Naive thymus-derived CD8-positive, alpha-beta T cell (primary cell): ENCODE data around the gene PCMT1. TPM values are rescaled to one million over a fixed set of nuclear protein-coding genes. Genes with fewer than 3 reads are reported as not detected.

Source experiments
- ATAC-seq, 2 donors: fragments of 150-1000 bp; cut with Tn5 transposase in 1 of 2; sonication (Bioruptor Pico), chemical (Tn5 transposase) in 1 of 2; 1 replicate in 1 of 2; 2 replicates in 1 of 2; pipeline ENCODE4 v1.10.0; 2021; ENCODE audit warnings: mild to moderate bottlenecking in 2 of 2, moderate library complexity in 2 of 2
- POLR2A ChIA-PET: fragments of 350-600 bp; sonication (Branson Sonifier 250); formaldehyde crosslinking; loops from one replicate; lab custom pipeline; 2021; ENCODE audit warnings: antibody characterized with exemption; lab: Charles Lee
- DNase-seq, 10 donors: peaks; one replicate each; pipeline versions ENCODE4 v3.0.0 to v3.0.0-alpha.2; 2020 to 2022
- H3K27ac Mint-ChIP-seq, 10 donors: one replicate each; pipeline ENCODE4 v1.8.0; 2020 to 2022; ENCODE audit warnings: mild to moderate bottlenecking in 10 of 10, mixed read lengths in 10 of 10, moderate library complexity in 4 of 10, inconsistent platforms in 1 of 10
- H3K27me3 Mint-ChIP-seq, 5 donors: one replicate each; pipeline ENCODE4 v1.8.0; 2021 to 2022; ENCODE audit warnings: mixed read lengths in 5 of 5
- H3K36me3 Mint-ChIP-seq, 3 donors: one replicate each; pipeline ENCODE4 v1.8.0; 2020 to 2022; ENCODE audit warnings: mixed read lengths in 3 of 3, mild to moderate bottlenecking in 2 of 3, inconsistent platforms in 1 of 3
- H3K4me1 Mint-ChIP-seq, 4 donors: one replicate each; pipeline ENCODE4 v1.8.0; 2021 to 2022; ENCODE audit warnings: mixed read lengths in 4 of 4
- H3K4me3 Mint-ChIP-seq, 10 donors: one replicate each; pipeline ENCODE4 v1.8.0; 2020 to 2022; ENCODE audit warnings: mild to moderate bottlenecking in 10 of 10, mixed read lengths in 10 of 10, moderate library complexity in 6 of 10, inconsistent platforms in 1 of 10
- H3K9me3 Mint-ChIP-seq, 9 donors: one replicate each; pipeline ENCODE4 v1.8.0; 2020 to 2022; ENCODE audit warnings: mixed read lengths in 9 of 9, mild to moderate bottlenecking in 3 of 9, inconsistent platforms in 1 of 9, moderate library complexity in 1 of 9
- polyA plus RNA-seq, 3 donors: library from polyadenylated mRNA; unstranded; fragments of 300-500 nt; fragmentation: Illumina TruSeq; gene quantifications; one replicate each; pipeline ENCODE4 v1.2.3, GENCODE V29; 2021
- total RNA-seq, 8 experiments: library from RNA in 2 of 8; stranded (reverse) in 2 of 8; gene quantifications; one replicate each; pipeline ENCODE4 v1.2.3 and lab custom pipeline; 2021 to 2026

Gene PCMT1
- 10 to 100 TPM; 53.4 to 54.8 TPM for total RNA-seq
- 100 to 1,000 TPM; 141 to 148 (median 145) TPM for polyA plus RNA-seq
- 18.2 to 57.6 (median 49.8) reads per million in 6 experiments for total RNA-seq (lab: John Stamatoyannopoulos, UW)

DNA sequence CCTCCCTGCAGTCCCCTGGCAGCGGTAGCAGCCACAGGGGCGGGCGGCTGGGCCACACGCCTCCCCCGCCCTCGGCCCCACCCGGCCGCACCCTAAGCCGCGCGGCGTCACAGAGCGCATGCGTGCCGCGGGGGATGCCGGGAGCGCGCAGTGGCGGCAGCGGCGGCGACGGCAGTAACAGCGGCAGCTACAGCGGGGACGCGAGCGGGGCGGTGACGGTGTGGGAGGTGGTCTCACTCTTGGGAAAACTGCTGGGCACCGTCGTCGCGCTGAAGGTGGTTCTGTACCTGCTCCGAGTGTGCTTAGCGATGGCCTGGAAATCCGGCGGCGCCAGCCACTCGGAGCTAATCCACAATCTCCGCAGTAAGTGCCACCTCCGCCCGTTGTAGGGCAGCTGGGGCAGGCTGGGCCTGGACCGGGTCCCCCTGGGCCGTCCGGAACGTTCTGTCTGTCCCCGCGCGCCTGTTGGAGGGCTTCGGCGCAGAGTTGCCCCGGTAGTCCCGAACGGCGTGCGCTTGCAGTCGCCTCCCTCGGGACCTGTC lies at the start of gene PCMT1:
TSS of gene PCMT1 (plus strand) at position 148 of the 542 bp plus-strand sequence. CDS start at position 309, 161 bp downstream.
- ATAC-seq (peak; percentile 81 to 82), DNase-seq (peak; percentile 85 to 94 (median 92))
- peaks cover 10 to 54% (median 41%) of the 10 kb centered on the region in 4 donors for H3K4me1 Mint-ChIP-seq
- H3K27ac Mint-ChIP-seq, result peak within 1 kb of the TSS; percentile 75 to 93 (median 85)
- no peaks in the 10 kb centered on the region for H3K27me3 Mint-ChIP-seq
- H3K36me3 Mint-ChIP-seq, result peaks cover 0 to 2% (median 0%) of the 10 kb centered on the region in 3 donors
- no peaks in the 10 kb centered on the region for H3K9me3 Mint-ChIP-seq
- POLR2A ChIA-PET, result interaction anchor here (0.6 to 7.3 kb wide), 5 partner anchors 14 to 205 kb away, joined by 3 to 66 read pairs (median 3); partner anchors contain the start of genes GINM1 and LATS1
- peak within 1 kb of the TSS; percentile 84 to 98 (median 86) for H3K4me3 Mint-ChIP-seq

- H3K4me1 Mint-ChIP-seq, result peaks cover 18 to 56% (median 47%) of the 10 kb centered on the region in 4 donors
- no peaks in the 10 kb centered on the region for H3K9me3 Mint-ChIP-seq
- no peak for DNase-seq
- H3K4me3 Mint-ChIP-seq, result peak overlapping the region in 1 of 10 donors; percentile 20
- H3K27ac Mint-ChIP-seq, result no peak overlapping the region
- no peak for ATAC-seq
- POLR2A ChIA-PET, result no interaction called here
- no peaks in the 10 kb centered on the region for H3K27me3 Mint-ChIP-seq
- H3K36me3 Mint-ChIP-seq, result peaks cover 0 to 45% (median 0%) of the 10 kb centered on the region in 3 donors
These were observed 47.8 kb upstream of the PCMT1 start for GRCh38 chr6:149701714-149702113.

DNA sequence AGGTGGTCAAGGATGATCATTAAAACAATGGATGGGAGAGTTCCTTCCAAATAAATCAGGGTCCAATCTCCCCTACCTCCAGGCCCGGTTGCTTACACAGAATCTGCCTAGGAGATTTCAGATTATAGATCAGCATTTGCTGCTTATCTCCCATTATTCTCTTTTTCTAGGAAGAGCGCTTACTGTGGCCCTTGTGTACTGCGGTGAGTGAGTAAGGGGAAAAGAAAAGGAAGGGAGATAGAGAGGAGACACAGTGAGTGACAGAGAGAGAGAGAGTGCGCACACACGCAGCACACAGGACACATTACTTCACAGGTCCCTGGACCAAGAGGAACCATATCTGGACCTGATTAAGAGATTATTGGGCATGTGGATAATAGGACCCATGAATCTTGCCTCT lies 37.8 kb upstream of the PCMT1 start:
- ATAC-seq (no peak), DNase-seq (no peak)
- H3K27me3 Mint-ChIP-seq, result no peaks in the 10 kb centered on the region
- POLR2A ChIA-PET, result no interaction called here
- H3K36me3 Mint-ChIP-seq, result peaks cover 0 to 13% (median 0%) of the 10 kb centered on the region in 3 donors
- peak overlapping the region in 2 of 10 donors; percentile 34 to 43 for H3K27ac Mint-ChIP-seq
- peaks cover 30 to 80% (median 61%) of the 10 kb centered on the region in 4 donors for H3K4me1 Mint-ChIP-seq
- H3K4me3 Mint-ChIP-seq, result peak overlapping the region in 3 of 10 donors; percentile 13 to 58 (median 28)
- H3K9me3 Mint-ChIP-seq, result no peaks in the 10 kb centered on the region

DNA sequence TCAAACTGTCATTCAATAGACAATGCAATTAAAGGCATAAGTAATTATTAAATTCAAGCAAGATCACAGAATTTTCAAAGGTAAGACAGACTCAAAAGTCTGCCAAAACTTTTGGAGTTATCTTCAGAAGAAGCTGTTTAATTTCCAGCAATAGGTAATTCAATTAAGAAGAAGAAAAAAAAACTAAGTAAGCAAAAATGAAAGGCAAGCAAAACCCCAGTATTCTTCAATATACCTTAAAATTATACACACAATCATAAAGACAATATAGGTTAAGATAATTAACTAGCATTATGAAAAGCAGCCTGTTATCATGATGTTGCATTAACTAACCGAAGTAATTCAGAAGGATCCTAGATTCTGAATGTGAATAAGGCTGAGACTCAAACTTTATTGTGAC lies 35.1 kb upstream of the PCMT1 start:
- H3K27ac Mint-ChIP-seq, result no peak overlapping the region
- POLR2A ChIA-PET, result no interaction called here
- peaks cover 26 to 71% (median 58%) of the 10 kb centered on the region in 4 donors for H3K4me1 Mint-ChIP-seq
- peaks cover 0 to 13% (median 0%) of the 10 kb centered on the region in 3 donors for H3K36me3 Mint-ChIP-seq
- no peak for DNase-seq
- no peak for ATAC-seq
- H3K4me3 Mint-ChIP-seq, result peak overlapping the region in 1 of 10 donors; percentile 39
- H3K27me3 Mint-ChIP-seq, result no peaks in the 10 kb centered on the region
- H3K9me3 Mint-ChIP-seq, result no peaks in the 10 kb centered on the region

DNA sequence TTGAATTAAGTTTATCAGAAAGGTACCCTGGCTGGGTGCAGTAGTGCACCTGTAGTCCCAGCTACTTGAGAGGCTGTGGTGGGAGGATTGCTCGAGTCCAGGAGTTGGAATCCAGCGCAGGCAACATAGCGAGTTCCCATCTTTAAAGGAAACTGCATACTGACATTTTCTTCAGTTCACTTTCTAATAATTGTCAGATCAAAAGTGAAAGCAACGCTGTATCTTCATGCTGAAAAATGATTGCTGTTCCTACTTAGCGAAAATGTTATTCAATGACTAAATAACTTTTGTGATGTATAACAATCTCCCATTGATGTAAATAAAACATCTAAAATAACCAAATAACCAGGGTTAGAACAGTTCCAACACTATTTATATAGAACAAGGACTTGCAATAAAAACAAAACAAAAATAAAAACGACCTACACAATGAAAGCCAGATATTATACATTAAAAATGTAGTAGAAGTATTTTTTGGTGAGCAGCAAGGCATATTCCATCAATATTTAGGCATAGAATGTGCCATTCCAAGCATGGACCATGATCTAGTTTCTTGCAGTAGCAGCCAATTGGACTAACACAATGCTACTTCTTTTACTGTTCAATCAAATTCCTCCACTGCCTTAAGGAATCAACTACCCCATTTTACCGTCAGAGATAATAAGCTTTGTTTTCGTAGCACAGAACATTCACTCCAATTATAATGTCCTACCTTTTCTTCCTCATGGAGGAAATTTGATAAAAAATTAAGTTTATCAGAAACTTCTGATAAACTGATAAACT lies 33.2 kb upstream of the PCMT1 start:
- no peaks in the 10 kb centered on the region for H3K27me3 Mint-ChIP-seq
- ATAC-seq, result no peak
- peaks cover 0 to 10% (median 0%) of the 10 kb centered on the region in 3 donors for H3K36me3 Mint-ChIP-seq
- peak overlapping the region; percentile 86 to 98 (median 93) for H3K4me3 Mint-ChIP-seq
- no peaks in the 10 kb centered on the region for H3K9me3 Mint-ChIP-seq
- H3K4me1 Mint-ChIP-seq, result peaks cover 14 to 56% (median 44%) of the 10 kb centered on the region in 4 donors
- POLR2A ChIA-PET, result interaction anchor here (0.6 to 3.8 kb wide), 6 partner anchors 10 to 171 kb away, joined by 3 to 66 read pairs (median 5); partner anchors contain the start of genes NUP43, PCMT1 and PPIL4
- H3K27ac Mint-ChIP-seq, result peak overlapping the region; percentile 65 to 98 (median 90)
- DNase-seq, result no peak

DNA sequence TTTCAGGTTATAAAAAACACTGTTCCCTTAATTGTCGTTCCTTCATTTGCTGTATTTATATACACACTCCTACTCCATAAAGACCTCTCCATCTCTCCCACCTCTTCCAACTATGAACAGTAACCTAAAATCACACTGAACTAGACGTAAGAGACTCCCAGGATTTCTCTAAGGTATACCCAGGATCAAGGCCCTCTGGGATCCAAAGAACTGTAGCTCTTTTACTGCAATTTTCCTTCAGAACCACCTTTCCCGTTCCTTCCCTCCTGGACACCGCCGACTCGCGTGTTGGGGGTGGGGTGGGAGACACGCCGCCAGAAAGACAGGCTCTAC lies 32.3 kb upstream of the PCMT1 start:
- peaks cover 0 to 8% (median 0%) of the 10 kb centered on the region in 3 donors for H3K36me3 Mint-ChIP-seq
- peak overlapping the region; percentile 88 to 98 (median 97) for H3K27ac Mint-ChIP-seq
- DNase-seq, result no peak
- peak overlapping the region; percentile 86 to 98 (median 93) for H3K4me3 Mint-ChIP-seq
- no peak for ATAC-seq
- no peaks in the 10 kb centered on the region for H3K9me3 Mint-ChIP-seq
- no peaks in the 10 kb centered on the region for H3K27me3 Mint-ChIP-seq
- POLR2A ChIA-PET, result interaction anchor here (0.6 to 3.8 kb wide), 13 partner anchors 11 to 651 kb away, joined by 3 to 66 read pairs (median 7); partner anchors contain the start of genes GINM1, KATNA1, NUP43 and PCMT1
- peaks cover 12 to 51% (median 37%) of the 10 kb centered on the region in 4 donors for H3K4me1 Mint-ChIP-seq

DNA sequence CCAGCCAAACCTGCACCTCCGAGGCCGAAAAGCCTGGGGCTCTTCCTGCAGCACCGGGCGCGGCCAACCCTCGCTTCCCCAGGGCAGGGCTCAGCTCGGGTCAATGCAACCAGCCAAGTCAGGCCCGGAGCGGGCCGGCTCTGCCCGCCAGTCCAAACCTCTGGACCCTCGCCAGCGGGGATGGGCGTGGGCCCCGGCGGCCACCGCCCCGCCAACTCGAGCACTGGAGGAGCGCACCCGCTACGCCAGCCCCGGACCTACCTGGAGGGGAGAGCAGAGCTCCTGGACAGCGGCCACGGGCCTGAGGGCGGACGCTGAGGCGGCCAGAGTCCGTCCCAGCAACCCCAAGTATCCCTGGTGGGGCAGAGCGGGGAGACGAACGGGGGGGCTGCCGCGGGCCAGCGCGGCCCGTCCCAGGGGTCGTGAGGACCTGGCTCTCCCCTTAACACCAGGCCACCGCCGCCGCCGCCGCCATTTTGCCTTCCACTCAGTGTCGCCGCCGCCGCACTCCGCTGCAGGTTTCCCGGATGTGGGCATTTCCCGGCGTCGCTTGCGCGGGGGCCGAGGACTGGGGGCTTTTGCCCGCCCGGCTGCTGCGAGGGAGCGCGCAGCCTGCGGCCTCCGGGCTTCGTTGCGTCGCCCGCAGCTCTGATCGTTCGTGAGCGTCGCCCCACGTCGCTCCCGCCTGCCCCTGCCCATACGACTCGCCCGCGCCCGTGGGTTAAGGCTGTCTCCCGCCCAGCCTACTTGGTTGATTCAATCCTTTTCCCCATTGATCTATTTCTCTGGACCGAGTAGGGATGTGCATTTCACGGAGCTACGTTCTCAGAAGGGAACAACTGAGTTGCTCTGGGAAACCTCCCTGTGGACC lies 31.7 kb upstream of the PCMT1 start, which contains the start of gene LATS1:
TSS of gene LATS1 (minus strand) at position 514 of the 871 bp plus-strand sequence. CDS start 15,975 bp downstream, outside the sequence.
- peaks cover 0 to 8% (median 0%) of the 10 kb centered on the region in 3 donors for H3K36me3 Mint-ChIP-seq
- POLR2A ChIA-PET, result interaction anchor here (0.5 to 3.8 kb wide), 14 partner anchors 11 to 651 kb away, joined by 3 to 66 read pairs (median 6); partner anchors contain the start of genes GINM1, KATNA1, NUP43 and PCMT1
- no peaks in the 10 kb centered on the region for H3K27me3 Mint-ChIP-seq
- ATAC-seq, result peak; percentile 94
- peak within 1 kb of the TSS; percentile 95 to 98 (median 97) for H3K27ac Mint-ChIP-seq
- DNase-seq, result peak; percentile 83 to 94 (median 91)
- no peaks in the 10 kb centered on the region for H3K9me3 Mint-ChIP-seq
- peaks cover 12 to 51% (median 36%) of the 10 kb centered on the region in 4 donors for H3K4me1 Mint-ChIP-seq
- peak within 1 kb of the TSS; percentile 86 to 98 (median 93) for H3K4me3 Mint-ChIP-seq

DNA sequence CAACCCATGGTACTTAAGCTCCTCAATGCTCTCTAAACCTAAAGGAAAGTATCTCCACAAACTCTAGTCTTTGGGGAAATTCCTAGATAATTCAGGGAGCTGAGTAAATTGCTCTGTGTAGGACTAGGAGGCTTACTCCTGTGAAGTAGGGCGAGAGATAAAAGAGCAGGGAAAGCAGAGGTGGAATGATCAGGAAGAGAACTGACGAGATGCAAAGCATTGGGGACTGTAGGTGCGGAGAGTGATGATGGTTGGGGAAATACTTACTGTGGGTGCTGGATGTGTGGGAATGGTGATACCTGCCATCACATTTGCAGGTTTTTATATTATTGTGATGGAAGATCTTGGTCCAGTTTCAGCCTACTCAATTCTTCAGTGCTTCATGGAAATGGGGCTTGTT lies 30.0 kb upstream of the PCMT1 start:
- no peaks in the 10 kb centered on the region for H3K27me3 Mint-ChIP-seq
- H3K4me3 Mint-ChIP-seq, result peak overlapping the region in 7 of 10 donors; percentile 2 to 74 (median 34)
- POLR2A ChIA-PET, result interaction anchor here (3.2 to 3.8 kb wide), 2 partner anchors 28 to 174 kb away, joined by 26 to 66 read pairs; partner anchors contain the start of genes NUP43, PCMT1 and PPIL4
- ATAC-seq (no peak), DNase-seq (no peak)
- peaks cover 0 to 11% (median 4%) of the 10 kb centered on the region in 3 donors for H3K36me3 Mint-ChIP-seq
- H3K27ac Mint-ChIP-seq, result peak overlapping the region in 7 of 10 donors; percentile 24 to 83 (median 46)
- H3K9me3 Mint-ChIP-seq, result no peaks in the 10 kb centered on the region
- peaks cover 11 to 42% (median 33%) of the 10 kb centered on the region in 4 donors for H3K4me1 Mint-ChIP-seq

GRCh38 chr6:149723262-149723661 lies 26.3 kb upstream of the PCMT1 start:
- H3K27me3 Mint-ChIP-seq, result no peaks in the 10 kb centered on the region
- POLR2A ChIA-PET, result interaction anchor here (0.6 to 0.7 kb wide), 2 partner anchors 45 to 201 kb away, joined by 3 to 6 read pairs; no protein-coding TSS in a partner anchor

DNA sequence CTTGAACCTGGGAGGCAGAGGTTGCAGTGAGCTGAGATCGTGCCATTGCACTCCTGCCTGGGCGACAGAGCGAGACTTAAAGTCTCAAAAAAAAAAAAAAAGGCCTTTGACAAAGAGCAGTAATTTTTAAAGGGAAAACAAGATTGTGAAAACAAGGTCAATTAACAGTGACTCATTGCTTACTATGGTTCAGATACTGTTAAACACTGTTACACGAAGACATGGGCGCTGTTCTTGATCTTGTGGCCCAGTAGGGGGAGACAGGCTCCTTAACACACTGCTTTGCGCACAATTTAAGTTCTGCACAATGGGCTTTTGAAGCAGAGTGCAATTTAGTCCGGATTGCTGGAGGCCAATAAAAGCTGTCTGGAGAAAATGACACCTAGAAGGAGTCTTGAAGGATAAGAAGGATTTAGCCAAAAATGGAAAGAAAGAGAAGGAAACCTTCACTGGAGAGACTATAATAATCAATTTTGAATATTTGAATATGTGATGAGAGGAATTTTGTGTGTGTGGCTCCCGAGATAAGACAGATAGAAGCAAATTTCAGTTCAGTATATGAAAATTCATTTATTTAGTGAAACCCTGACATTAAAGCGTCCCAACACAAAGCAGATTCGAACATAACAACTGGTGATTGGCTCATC lies 25.6 kb upstream of the PCMT1 start:
- Mint-ChIP-seq H3K4me3 (no peak overlapping the region), H3K4me1 (peaks cover 8 to 24% (median 19%) of the 10 kb centered on the region in 4 donors), H3K27ac (peak overlapping the region in 5 of 10 donors; percentile 7 to 78 (median 63)), H3K9me3 (no peaks in the 10 kb centered on the region), H3K36me3 (peaks cover 4 to 42% (median 5%) of the 10 kb centered on the region in 3 donors), H3K27me3 (no peaks in the 10 kb centered on the region)
- ATAC-seq (peak; percentile 93 to 94), DNase-seq (peak in 9 of 10 donors; percentile 17 to 69 (median 35))
- POLR2A ChIA-PET, result interaction anchor here (0.6 to 0.7 kb wide), 2 partner anchors 46 to 201 kb away, joined by 3 to 6 read pairs; no protein-coding TSS in a partner anchor

More at GRCh38 chr6:149723262-149723661, 26.3 kb upstream of the PCMT1 start:
- ATAC-seq (no peak), DNase-seq (no peak)
- H3K4me1 Mint-ChIP-seq, result peaks cover 4 to 23% (median 18%) of the 10 kb centered on the region in 4 donors
- peaks cover 4 to 36% (median 4%) of the 10 kb centered on the region in 3 donors for H3K36me3 Mint-ChIP-seq
- H3K9me3 Mint-ChIP-seq, result no peaks in the 10 kb centered on the region
- no peak overlapping the region for H3K4me3 Mint-ChIP-seq
- H3K27ac Mint-ChIP-seq, result no peak overlapping the region

GRCh38 chr6:149725785-149726184 lies 23.8 kb upstream of the PCMT1 start:
- H3K9me3 Mint-ChIP-seq, result no peaks in the 10 kb centered on the region
- ATAC-seq (no peak), DNase-seq (no peak)
- H3K36me3 Mint-ChIP-seq, result peaks cover 4 to 61% (median 7%) of the 10 kb centered on the region in 3 donors
- no peak overlapping the region for H3K4me3 Mint-ChIP-seq
- POLR2A ChIA-PET, result interaction anchor here (0.6 kb wide), 1 partner anchor 15 kb away, joined by 5 read pairs; no protein-coding TSS in a partner anchor
- H3K27me3 Mint-ChIP-seq, result no peaks in the 10 kb centered on the region
- H3K4me1 Mint-ChIP-seq, result peaks cover 8 to 29% (median 22%) of the 10 kb centered on the region in 4 donors
- no peak overlapping the region for H3K27ac Mint-ChIP-seq
